SK-N-SH treated with all-trans-retinoic acid at 6 μM for 48 hours (cell line): Measurements from ENCODE around the gene RBL1.

ENCODE experiments used
- ATAC-seq: fragments of 200-7000 bp; cut with Tn5 transposase; 3 replicates; pipeline ENCODE4 v1.9.1; 2020; ENCODE audit warnings: mild to moderate bottlenecking, moderate library complexity
- ARNTL ChIP-seq: fragments of 450-650 bp; formaldehyde crosslinking; IDR thresholded peaks from 2 replicates; pipeline ENCODE4 v1.5.0; 2020; ENCODE audit warnings: low read depth, mild to moderate bottlenecking, moderate library complexity, borderline replicate concordance
- BACH2 ChIP-seq: fragments of 250-450 bp; sonication (Bioruptor Pico); IDR thresholded peaks from 2 replicates; pipeline ENCODE4 v1.9.0; 2021; ENCODE audit warnings: mild to moderate bottlenecking, borderline replicate concordance
- ESRRG ChIP-seq: fragments of 250-450 bp; sonication (Bioruptor Pico); IDR thresholded peaks from 2 replicates; pipeline ENCODE4 v1.6.1; 2021; ENCODE audit warnings: mild to moderate bottlenecking
- GLIS3 ChIP-seq: fragments of 250-450 bp; sonication (Bioruptor Pico); IDR thresholded peaks from 2 replicates; pipeline ENCODE4 v1.5.0; 2020; ENCODE audit warnings: mild to moderate bottlenecking, moderate library complexity
- ISL1 ChIP-seq: fragments of 250-450 bp; sonication (Bioruptor Pico); IDR thresholded peaks from 2 replicates; pipeline ENCODE4 v2.1.2; 2022; ENCODE audit warnings: mild to moderate bottlenecking, moderate library complexity
- PATZ1 ChIP-seq: fragments of 250-450 bp; sonication (Bioruptor Pico); IDR thresholded peaks from 2 replicates; pipeline ENCODE4 v1.8.0; 2020; ENCODE audit warnings: mild to moderate bottlenecking, moderate library complexity, borderline replicate concordance
- POU6F1 ChIP-seq: fragments of 250-450 bp; sonication (Bioruptor Pico); IDR thresholded peaks from 2 replicates; pipeline ENCODE4 v1.8.0; 2021; ENCODE audit warnings: low read depth, mild to moderate bottlenecking, moderate library complexity, borderline replicate concordance
- PPARA ChIP-seq: fragments of 250-450 bp; sonication (Bioruptor Pico); IDR thresholded peaks from 2 replicates; pipeline ENCODE4 v1.5.0; 2020; ENCODE audit warnings: mild to moderate bottlenecking, borderline replicate concordance
- SNAI2 ChIP-seq: fragments of 250-450 bp; sonication (Bioruptor Pico); IDR thresholded peaks from 2 replicates; pipeline ENCODE4 v1.5.0; 2020; ENCODE audit warnings: mild to moderate bottlenecking, moderate library complexity
- TCF4 ChIP-seq: fragments of 250-450 bp; sonication (Bioruptor Pico); IDR thresholded peaks from 2 replicates; pipeline ENCODE4 v1.8.0; 2021; ENCODE audit warnings: mild to moderate bottlenecking, moderate library complexity, borderline replicate concordance
- TOX ChIP-seq: fragments of 250-450 bp; sonication (Bioruptor Pico); IDR thresholded peaks from 2 replicates; pipeline ENCODE4 v1.8.0; 2021; ENCODE audit warnings: mild to moderate bottlenecking, moderate library complexity, borderline replicate concordance
- ZNF565 ChIP-seq: fragments of 450-650 bp; formaldehyde crosslinking; conservative IDR thresholded peaks from 2 replicates; pipeline ENCODE4 v1.5.0; 2020; ENCODE audit warnings: low read depth, mild to moderate bottlenecking, moderate library complexity
- ZNF8 ChIP-seq: fragments of 450-650 bp; formaldehyde crosslinking; IDR thresholded peaks from 2 replicates; pipeline ENCODE4 v1.5.0; 2020; ENCODE audit warnings: mild to moderate bottlenecking, moderate library complexity
- TF ChIP-seq, protein P1 (sequence below): fragments of 250-450 bp; sonication (Bioruptor Pico); IDR thresholded peaks from 2 replicates; pipeline ENCODE4 v1.5.1; 2020; ENCODE audit warnings: low read depth, mild to moderate bottlenecking, moderate library complexity

The RBL1 gene

GRCh38 chr20:36951198-36951978 is 144.4 kb downstream of the RBL1 start, which contains the start of gene SAMHD1:
TSS of gene SAMHD1 (minus strand) at chr20:36951708. CDS start at chr20:36951643, 65 bp downstream.
- TF ChIP-seq ISL1 (no peak), ARNTL (CRISPR knock-in tag) (no peak), ESRRG (CRISPR knock-in tag) (no peak), SNAI2 (CRISPR knock-in tag) (no peak), BACH2 (CRISPR knock-in tag) (no peak), PATZ1 (CRISPR knock-in tag) (no peak), PPARA (CRISPR knock-in tag) (no peak), TOX (CRISPR knock-in tag) (no peak), POU6F1 (no peak), ZNF565 (no peak)
- TF ChIP-seq, protein P1, sequence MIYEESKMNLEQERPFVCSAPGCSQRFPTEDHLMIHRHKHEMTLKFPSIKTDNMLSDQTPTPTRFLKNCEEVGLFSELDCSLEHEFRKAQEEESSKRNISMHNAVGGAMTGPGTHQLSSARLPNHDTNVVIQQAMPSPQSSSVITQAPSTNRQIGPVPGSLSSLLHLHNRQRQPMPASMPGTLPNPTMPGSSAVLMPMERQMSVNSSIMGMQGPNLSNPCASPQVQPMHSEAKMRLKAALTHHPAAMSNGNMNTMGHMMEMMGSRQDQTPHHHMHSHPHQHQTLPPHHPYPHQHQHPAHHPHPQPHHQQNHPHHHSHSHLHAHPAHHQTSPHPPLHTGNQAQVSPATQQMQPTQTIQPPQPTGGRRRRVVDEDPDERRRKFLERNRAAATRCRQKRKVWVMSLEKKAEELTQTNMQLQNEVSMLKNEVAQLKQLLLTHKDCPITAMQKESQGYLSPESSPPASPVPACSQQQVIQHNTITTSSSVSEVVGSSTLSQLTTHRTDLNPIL (CRISPR knock-in tag): no peak
- ATAC-seq: peak; percentile 96

DNA sequence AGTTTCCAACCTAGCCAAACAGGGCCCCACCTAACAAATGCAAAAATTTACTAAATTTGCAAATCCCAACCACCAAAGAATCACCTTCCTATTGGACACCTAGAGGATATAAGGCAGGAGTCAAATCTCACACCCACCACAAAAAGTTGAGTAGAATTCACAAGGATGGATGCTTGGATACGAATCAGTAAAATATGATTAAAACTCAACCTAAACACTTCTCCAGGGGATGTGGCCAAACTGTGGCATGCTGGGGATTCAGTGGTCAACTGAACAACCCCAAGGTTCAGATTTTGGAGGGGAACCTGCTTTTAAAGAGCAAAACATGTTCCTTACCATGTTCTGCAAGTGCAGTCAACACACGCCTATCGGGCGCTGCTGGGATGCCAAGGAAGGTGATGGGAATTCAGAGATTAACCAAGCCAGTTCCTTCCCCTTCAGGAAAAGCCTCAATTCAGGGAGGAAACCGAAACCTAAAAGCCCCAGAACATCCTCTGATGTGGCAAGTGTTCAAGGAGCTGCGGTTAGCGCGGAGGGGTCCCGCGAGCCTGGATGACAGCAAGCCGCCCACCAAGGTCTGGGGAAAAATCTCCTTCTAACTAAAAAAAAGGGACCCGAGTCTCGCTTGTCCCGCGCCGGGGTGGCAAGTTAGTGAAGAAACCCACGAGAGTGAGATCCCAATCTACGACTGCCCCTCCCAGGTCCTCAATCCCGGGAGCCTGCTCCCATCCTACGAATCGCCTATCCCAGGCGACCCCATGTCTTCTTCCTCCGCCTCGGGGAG is 145.2 kb downstream of the RBL1 start:
- no peak for TF ChIP-seq PPARA (CRISPR knock-in tag)
- TF ChIP-seq TCF4 (CRISPR knock-in tag): no peak
- no peak for TF ChIP-seq TOX (CRISPR knock-in tag)
- no peak for TF ChIP-seq GLIS3 (CRISPR knock-in tag)
- no peak for TF ChIP-seq ZNF8
- ATAC-seq: peak; percentile 50
